SK-N-SH (cell line): Measurements from ENCODE around the gene CALU.

ENCODE experiments used
- EZH2phosphoT487 ChIP-seq: fragments of 200-600 bp; sonication (generic); IDR thresholded peaks from 2 replicates; pipeline ENCODE4 v1.6.1; 2017; ENCODE audit warnings: low read depth, mixed run types, mild to moderate bottlenecking, antibody characterized with exemption, moderate library complexity, borderline replicate concordance
- GABPA ChIP-seq: IDR thresholded peaks from 2 replicates; pipeline ENCODE4 v1.4.0; 2012; ENCODE audit warnings: low read depth, mild to moderate bottlenecking
- JUND ChIP-seq: IDR thresholded peaks from 2 replicates; pipeline ENCODE4 v1.4.0; 2012
- SIN3A ChIP-seq: IDR thresholded peaks from 2 replicates; pipeline ENCODE4 v1.6.1; 2012; ENCODE audit warnings: low read depth, mild to moderate bottlenecking, low read length, moderate library complexity, borderline replicate concordance
- TF ChIP-seq, protein P1 (sequence below): fragments of 200-600 bp; sonication (generic); IDR thresholded peaks from 2 replicates; pipeline ENCODE4 v1.6.1; 2017; ENCODE audit warnings: antibody characterized with exemption, mild to moderate bottlenecking, moderate library complexity
- TF ChIP-seq, protein P2 (sequence below): IDR thresholded peaks from 2 replicates; pipeline ENCODE4; 2012

DNA sequence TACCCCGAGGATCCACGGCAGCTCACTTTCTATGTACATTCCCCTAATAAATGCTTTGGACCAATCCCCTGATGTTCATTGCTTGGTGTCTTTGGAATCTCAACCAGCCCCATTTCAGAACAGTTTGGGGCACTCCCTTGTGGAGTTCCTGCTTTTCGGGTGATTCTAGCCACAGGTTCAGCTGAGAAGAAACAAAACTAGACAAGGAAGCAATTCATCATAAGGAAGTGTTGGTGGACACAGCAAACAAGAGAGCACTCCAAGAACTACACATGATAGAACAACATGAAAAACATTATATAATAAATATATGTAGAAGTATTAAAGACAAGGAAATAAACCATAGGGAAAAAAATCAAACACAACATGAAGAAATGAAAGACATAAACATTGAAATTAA is 46.6 kb downstream of the CALU start:
- TF ChIP-seq, protein P1, sequence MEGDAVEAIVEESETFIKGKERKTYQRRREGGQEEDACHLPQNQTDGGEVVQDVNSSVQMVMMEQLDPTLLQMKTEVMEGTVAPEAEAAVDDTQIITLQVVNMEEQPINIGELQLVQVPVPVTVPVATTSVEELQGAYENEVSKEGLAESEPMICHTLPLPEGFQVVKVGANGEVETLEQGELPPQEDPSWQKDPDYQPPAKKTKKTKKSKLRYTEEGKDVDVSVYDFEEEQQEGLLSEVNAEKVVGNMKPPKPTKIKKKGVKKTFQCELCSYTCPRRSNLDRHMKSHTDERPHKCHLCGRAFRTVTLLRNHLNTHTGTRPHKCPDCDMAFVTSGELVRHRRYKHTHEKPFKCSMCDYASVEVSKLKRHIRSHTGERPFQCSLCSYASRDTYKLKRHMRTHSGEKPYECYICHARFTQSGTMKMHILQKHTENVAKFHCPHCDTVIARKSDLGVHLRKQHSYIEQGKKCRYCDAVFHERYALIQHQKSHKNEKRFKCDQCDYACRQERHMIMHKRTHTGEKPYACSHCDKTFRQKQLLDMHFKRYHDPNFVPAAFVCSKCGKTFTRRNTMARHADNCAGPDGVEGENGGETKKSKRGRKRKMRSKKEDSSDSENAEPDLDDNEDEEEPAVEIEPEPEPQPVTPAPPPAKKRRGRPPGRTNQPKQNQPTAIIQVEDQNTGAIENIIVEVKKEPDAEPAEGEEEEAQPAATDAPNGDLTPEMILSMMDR, result no peak
- TF ChIP-seq EZH2phosphoT487 (no peak), JUND (no peak), GABPA (no peak), SIN3A (no peak)
- TF ChIP-seq, protein P2, sequence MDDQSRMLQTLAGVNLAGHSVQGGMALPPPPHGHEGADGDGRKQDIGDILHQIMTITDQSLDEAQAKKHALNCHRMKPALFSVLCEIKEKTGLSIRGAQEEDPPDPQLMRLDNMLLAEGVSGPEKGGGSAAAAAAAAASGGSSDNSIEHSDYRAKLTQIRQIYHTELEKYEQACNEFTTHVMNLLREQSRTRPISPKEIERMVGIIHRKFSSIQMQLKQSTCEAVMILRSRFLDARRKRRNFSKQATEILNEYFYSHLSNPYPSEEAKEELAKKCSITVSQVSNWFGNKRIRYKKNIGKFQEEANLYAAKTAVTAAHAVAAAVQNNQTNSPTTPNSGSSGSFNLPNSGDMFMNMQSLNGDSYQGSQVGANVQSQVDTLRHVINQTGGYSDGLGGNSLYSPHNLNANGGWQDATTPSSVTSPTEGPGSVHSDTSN, result no peak
